ENCODE results near the gene KIF15. TPM values are rescaled to one million over a fixed set of nuclear protein-coding genes. Genes with fewer than 3 reads are reported as not detected.

The KIF15 gene
- total RNA-seq, 1 donor from 2014 or later, result 2.2 TPM

DNA sequence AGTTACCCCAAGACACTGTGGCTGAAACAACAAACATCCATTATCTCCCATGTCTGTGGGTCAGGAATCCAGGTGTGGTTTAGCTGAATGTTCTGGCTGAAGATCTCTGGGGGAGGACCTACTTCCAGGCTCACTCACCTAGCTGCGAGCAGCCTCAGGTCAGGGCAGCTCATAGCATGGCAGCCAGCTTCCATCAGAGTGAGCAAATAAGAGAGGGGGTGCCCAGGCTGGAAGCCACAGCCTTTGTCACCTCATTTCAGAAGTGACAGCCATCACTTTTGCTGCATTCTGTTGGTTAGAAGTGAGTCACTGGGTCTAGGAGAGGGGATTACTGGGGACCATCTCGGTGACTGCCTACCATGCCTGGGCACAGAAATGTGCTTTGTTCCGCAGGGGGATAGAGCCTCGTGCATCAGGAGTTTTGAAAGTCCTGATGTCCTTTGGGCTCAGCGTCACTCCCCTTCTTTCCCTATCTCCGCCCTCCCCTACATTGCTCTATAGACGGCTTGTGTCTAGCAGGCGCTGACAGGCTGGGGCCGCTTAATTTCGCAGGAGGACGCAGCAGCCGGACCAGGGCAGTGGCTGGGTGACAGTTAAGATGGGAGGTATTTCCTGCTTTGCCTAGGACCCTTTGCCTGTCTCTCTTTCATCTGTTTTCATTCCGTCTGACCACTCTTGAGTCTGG is 138.2 kb downstream of the KIF15 start:
- Histone ChIP-seq H3K36me3 (ENCODE audit: control insufficient read depth, insufficient read depth, low read length) (no peaks in the 10 kb centered on the region), H3K27me3 (ENCODE audit: control insufficient read depth, insufficient read depth, low read length) (no peaks in the 10 kb centered on the region), H3K4me3 (ENCODE audit: low read depth, low read length) (no peak overlapping the region)
- TF ChIP-seq, protein P1, sequence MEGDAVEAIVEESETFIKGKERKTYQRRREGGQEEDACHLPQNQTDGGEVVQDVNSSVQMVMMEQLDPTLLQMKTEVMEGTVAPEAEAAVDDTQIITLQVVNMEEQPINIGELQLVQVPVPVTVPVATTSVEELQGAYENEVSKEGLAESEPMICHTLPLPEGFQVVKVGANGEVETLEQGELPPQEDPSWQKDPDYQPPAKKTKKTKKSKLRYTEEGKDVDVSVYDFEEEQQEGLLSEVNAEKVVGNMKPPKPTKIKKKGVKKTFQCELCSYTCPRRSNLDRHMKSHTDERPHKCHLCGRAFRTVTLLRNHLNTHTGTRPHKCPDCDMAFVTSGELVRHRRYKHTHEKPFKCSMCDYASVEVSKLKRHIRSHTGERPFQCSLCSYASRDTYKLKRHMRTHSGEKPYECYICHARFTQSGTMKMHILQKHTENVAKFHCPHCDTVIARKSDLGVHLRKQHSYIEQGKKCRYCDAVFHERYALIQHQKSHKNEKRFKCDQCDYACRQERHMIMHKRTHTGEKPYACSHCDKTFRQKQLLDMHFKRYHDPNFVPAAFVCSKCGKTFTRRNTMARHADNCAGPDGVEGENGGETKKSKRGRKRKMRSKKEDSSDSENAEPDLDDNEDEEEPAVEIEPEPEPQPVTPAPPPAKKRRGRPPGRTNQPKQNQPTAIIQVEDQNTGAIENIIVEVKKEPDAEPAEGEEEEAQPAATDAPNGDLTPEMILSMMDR (IDR thresholded peaks at IDR 0.05; ENCODE audit: insufficient read depth, low read length, poor library complexity, severe bottlenecking), result no peak
- DNase-seq (ENCODE audit: low read depth), result no peak

DNA sequence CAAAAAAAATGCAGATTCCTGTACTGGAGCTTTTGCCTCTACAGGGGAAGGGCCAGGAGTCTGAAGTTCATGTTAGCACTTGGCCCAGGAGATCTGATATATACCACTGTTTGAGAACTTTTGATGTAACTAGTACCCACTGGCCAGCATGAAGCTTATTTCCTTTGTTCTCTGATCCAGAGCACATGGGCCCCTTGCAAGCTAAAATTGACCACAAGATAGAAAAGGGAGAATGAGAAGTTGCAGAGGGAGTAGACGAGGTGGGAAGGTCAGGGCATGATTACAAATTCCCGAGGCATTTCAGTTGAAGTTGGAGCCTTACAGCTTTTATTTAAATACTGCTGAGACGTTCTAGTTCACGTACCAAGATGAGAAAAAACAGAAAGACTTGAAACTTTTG is 141.0 kb downstream of the KIF15 start:
- Histone ChIP-seq H3K36me3 (ENCODE audit: control insufficient read depth, insufficient read depth, low read length) (no peaks in the 10 kb centered on the region), H3K4me3 (ENCODE audit: low read depth, low read length) (no peak overlapping the region), H3K27me3 (ENCODE audit: control insufficient read depth, insufficient read depth, low read length) (no peaks in the 10 kb centered on the region)
- TF ChIP-seq, protein P1 (IDR thresholded peaks at IDR 0.05; ENCODE audit: insufficient read depth, low read length, poor library complexity, severe bottlenecking), result no peak
- no peak for DNase-seq (ENCODE audit: low read depth)

Other genes starting within 250 kb of the KIF15 start
- gene ZKSCAN7, start 206.6 kb upstream of the KIF15 start, total RNA-seq, result 5.3 and 6.9 TPM in 2 replicates
- 2.3 and 2.5 TPM in 2 replicates for gene ZNF660, start 176.8 kb upstream of the KIF15 start, total RNA-seq
- 17.7 and 19.6 TPM in 2 replicates for gene ZNF197, start 136.8 kb upstream of the KIF15 start, total RNA-seq
- 14.2 and 21.2 TPM in 2 replicates for gene ZNF35, start 113.1 kb upstream of the KIF15 start, total RNA-seq
- 3.4 and 3.9 TPM in 2 replicates for gene ZNF502, start 49.1 kb upstream of the KIF15 start, total RNA-seq
- 6.3 and 6.9 TPM in 2 replicates for gene ZNF501, start 32.2 kb upstream of the KIF15 start, total RNA-seq
- gene KIAA1143, start 175 bp upstream of the KIF15 start, total RNA-seq, result 18.8 and 20.6 TPM in 2 replicates
- gene TMEM42, start 100.1 kb downstream of the KIF15 start, total RNA-seq, result 12.9 and 17.2 TPM in 2 replicates
- not detected in 2 replicates for gene TGM4, start 112.8 kb downstream of the KIF15 start, total RNA-seq
- gene ZDHHC3, start 214.4 kb downstream of the KIF15 start, total RNA-seq, result 58.3 and 68.3 TPM in 2 replicates
- gene EXOSC7, start 214.4 kb downstream of the KIF15 start, total RNA-seq, result 41.3 and 64.8 TPM in 2 replicates

Measured in kidney epithelial cell (primary cell).